ENCODE measurements around the gene TTYH2.
"Not testable (repeated sequence)": the region's sequence is repeated elsewhere in the genome, so short reads cannot be mapped to it uniquely, and the experiment has no call there.

TTYH2 gene

GRCh38 chr17:74268558-74268957, 55.2 kb downstream of the TTYH2 start:
- no peak for DNase-seq

GRCh38 chr17:74270333-74270732, 57.0 kb downstream of the TTYH2 start:
- DNase-seq = no peak

GRCh38 chr17:74271281-74271680, 57.9 kb downstream of the TTYH2 start:
- no peak for DNase-seq

GRCh38 chr17:74271901-74272561, 58.7 kb downstream of the TTYH2 start:
- no peak for DNase-seq

- DNase-seq = no peak
Observed at GRCh38 chr17:74272731-74273201, 59.4 kb downstream of the TTYH2 start.

GRCh38 chr17:74274060-74274708, 60.8 kb downstream of the TTYH2 start, which contains the start of gene DNAI2:
Gene DNAI2 (plus strand): TSS chr17:74274234. CDS start chr17:74281818, 7,584 bp downstream.
- DNase-seq = peak; percentile 71

DNA sequence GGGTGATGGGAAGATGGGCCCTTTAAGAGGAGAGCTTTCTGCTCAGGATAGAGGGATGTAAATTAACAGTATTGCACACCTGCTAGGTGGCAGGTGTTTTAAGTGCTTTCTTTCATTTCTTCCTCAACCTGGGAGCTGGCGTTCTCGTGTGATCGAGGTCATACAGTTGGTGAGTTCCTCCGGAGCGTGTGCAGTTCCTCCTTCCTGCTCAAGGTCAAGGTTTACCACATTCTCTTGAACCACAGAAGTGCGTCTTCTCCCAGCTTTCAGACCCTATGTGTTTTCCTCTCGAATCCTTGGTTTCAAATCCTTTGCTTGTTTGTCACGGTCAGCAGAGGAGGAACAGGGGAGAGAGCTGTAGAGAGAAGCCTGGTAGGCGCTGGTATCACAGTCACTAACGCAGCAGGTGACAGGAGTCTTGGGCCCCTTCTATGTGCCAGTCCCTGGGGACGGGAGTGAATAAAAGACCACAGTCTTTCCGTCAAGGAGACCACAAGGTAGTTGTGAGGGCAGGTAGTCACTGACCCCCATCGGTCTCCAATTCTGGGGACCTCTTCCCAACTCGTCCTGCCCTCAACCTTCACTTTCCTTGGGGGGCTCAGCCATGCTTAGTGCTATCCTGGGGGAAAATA, 61.5 kb downstream of the TTYH2 start:
- no peak for DNase-seq

- DNase-seq = no peak
Observed at GRCh38 chr17:74276051-74276476, 62.7 kb downstream of the TTYH2 start.

- no peak for DNase-seq
Observed at GRCh38 chr17:74276541-74277009, 63.2 kb downstream of the TTYH2 start.

GRCh38 chr17:74277935-74278334, 64.6 kb downstream of the TTYH2 start:
- no peak for DNase-seq

DNA sequence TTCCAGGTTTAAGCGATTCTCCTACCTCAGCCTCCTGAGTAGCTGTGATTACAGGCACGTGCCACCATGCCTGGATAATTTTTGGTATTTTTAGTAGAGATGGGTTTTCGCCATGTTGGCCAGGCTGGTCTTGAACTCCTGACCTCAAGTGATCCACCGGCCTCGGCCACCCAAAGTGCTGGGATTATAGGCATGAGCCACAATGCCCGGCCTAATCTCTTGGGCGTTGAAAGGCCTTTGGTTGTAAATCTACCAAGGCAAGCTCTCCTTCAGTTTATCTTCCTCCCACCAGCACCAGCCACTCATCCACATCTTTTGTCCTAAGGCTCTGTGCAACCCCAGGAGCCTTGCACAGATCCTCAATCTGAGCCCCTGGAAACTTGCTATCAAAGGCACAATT, 66.2 kb downstream of the TTYH2 start:
- DNase-seq = not testable (repeated sequence)

GRCh38 chr17:74280093-74280513, 66.7 kb downstream of the TTYH2 start:
- no peak for DNase-seq

GRCh38 chr17:74281799-74282198, 68.4 kb downstream of the TTYH2 start:
- DNase-seq = no peak

DNA sequence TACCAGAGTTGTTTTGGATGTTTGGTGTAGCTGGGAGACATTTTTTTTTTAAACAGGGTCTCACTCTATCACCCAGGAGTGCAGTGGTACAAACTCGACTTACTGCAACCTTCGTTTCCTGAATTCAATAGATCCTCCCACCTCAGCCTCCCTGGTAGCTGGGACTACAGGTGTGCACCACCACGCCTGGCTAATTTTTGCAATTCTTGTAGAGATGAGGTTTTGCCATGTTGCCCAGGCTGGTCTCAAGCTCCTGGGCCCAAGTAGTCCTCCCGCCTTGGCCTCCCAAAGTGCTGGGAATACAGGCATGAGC, 68.9 kb downstream of the TTYH2 start:
- not testable (repeated sequence) for DNase-seq

- no peak for DNase-seq
Observed at GRCh38 chr17:74282587-74283370, 69.4 kb downstream of the TTYH2 start.

DNA sequence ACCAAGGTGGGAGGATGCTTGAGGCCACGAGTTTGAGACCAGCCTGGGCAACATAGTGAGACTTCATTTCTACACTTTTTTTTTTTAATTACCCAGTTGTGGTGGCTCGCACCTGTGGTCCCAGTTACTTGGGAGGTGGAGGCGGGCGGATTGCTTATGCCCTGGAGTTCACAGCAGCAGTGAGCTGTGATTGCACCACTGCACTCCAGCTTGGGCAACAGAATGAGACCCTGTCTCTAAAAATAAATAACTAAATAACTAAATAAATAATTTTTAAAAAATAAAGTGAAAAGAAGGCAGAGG, 70.0 kb downstream of the TTYH2 start:
- DNase-seq = no peak

GRCh38 chr17:74287031-74287602, 73.7 kb downstream of the TTYH2 start:
- DNase-seq = no peak

- no peak for DNase-seq
Observed at GRCh38 chr17:74288785-74289184, 75.4 kb downstream of the TTYH2 start.

DNA sequence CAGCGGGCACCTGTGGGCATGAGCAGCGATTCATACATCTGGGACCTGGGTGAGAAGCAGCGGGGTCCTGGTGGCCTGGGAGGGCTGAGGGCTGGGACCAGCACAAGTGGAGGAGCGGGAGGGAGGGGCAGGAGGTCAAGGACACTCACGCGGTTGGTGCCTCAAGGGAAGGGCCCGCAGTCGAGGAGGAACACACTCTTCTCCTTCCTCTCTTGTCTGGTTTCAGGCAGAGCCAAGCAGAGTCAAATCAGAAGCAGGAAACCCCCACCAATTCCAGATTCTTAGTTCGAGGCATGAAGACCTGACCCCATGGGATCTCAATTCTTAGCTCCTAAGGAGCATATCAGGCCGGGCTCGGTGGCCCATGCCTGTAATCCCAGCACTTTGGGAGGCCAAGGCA, 76.3 kb downstream of the TTYH2 start:
- DNase-seq = no peak

DNA sequence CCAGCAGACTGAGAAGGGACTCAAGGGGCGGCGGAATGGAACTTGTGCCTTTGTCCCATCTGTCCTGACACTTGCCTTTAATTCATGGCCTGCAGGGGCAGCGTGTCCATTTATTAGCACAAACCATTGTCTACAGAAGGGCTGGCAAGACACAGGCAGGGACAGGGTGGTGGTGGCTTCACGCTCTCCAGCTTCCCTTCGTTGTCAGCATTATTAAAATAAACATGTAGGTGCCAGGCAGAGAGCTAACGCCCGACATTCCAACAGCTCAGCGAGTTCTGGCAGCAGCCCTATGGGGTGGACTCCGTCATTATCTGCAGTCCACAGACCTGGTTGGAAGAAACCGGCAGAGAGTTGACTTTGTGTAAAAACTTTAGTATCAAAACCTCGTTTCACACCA, 77.0 kb downstream of the TTYH2 start:
- DNase-seq = no peak

DNA sequence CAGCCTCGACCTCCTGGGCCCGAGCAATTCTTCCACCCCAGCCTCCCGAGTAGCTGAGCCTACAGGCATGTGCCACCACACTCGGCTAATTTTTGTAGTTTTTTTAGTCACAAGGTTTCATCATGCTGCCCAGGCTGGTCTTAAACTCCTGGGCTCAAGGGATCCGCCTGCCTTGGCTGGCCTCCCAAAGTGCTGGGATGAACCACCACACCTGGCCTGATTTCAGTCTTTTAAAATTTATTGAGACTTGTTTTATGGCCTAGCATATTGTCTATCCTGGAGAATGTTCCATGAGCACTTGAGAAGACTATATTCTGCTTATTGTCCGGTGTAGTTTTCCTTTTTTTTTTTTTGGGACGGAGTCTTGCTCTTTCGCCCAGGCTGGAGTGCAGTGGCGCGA, 79.1 kb downstream of the TTYH2 start:
- DNase-seq = no peak

GRCh38 chr17:74295625-74296547, 82.5 kb downstream of the TTYH2 start:
- DNase-seq = no peak
